HS-5 (cell line): ENCODE data around the gene P2RX6.
"Not testable (repeated sequence)": the region's sequence is repeated elsewhere in the genome, so short reads cannot be mapped to it uniquely, and the experiment has no call there.

Experiments
- DNase-seq: peaks from one replicate; pipeline ENCODE4 v3.0.0-alpha.2; 2012; ENCODE audit warnings: low read depth

The P2RX6 gene

DNA sequence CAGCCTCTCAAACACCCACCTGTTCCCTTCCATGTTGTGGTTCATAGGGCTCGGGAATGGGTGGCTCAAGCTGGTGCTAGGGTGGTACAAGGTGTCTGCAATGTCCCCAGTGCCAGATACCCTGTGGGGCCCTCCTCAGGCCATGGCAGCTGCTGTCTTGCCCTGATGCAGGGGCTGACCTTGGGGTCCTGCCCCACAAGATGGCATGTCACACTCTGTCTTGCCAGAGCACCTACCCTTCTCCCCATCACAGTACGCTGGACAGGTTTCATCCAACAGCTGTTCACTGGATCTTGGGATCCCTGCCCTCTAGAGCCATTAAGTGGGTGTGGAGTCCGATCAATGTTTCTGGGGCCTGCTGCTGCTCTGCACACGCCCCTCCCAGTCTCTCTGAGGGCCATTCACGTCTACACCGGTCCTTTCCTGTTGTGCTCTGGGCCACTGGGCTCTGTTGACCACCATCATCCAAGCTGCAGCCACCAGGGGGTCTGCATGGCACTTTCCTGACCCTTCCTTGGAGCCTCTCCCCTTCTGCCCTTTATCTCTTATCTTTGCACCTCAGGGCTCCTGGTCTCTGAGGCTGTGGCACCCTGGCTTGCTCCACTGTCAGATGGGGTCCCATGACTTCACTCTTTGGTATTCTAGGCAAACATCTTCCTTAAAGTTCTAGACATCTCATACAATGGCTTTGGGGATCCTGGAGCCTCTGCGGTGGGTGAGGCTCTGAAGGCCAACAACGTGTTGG lies 37.9 kb downstream of the P2RX6 start:
- no peak for DNase-seq

DNA sequence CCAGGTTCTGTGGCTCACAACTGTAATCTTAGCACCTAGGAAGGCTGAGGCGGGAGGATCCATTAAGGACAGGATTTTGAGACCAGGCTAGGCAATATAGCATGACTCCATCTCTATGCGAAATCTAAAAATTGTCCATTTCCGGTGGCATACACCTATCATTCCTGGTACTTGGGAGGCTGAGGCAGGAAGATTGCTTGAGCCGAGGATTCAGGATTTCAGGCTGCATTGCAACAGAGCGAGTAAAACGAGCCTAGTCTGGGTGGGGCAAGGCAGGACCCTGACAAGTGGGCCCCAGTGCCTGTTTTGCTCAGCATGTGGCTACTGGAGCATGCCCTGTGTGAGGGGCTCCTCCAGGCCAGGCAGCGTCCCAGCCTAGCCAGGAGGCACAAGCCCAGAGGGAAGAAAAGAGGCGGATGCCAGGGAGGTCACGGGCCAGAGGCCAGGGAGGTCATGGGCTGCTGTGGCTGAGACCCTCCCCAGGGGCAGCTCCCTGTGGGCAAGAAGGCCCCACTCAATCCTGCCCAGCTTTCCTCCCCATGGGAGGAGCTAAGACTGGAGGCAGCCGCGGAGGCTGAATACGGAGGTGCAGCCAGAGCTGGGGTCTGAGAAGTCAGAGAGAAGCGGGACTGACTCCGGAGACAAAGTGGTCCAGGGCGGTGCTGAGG lies 39.2 kb downstream of the P2RX6 start:
- DNase-seq = no peak

DNA sequence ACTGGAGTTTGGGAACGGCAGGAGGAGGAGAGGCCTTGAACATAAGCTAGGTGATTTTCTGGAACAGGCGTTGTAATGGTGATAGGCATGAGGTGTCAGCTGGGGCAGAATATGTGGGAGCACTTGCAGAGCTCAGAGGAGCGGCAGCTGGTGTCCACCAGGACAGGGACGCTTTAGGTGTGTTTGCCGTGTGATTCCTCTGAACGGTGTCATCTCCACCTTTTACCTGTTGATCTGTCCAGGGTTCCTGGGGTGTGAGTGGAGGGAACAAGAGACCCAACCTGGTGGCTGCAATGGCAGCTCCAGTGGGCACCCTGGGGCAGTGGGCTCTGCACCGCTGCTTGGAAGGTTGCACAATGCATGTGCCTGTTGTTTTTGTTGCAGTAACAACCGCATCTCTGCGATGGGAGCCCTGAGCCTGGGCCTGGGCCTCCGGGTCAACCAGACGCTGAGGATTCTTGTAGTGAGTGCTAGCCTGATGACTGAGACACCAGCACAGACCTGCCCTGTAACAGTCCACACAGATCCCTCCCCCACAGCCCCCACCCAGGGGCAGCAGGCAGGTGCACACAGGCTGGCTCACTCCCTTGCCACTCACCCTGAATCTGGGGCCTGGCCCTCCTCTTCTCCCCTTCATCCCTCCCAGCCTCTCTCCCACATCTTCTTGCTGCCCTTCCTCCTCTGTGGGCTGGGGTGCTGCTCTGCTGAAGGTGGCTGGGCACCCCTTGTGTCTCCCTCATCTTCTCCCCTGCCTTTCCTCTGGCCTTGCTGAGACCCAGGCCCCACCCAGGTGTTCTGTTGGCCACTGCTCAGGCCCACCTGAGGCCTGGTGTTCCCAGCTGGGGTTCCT lies 40.0 kb downstream of the P2RX6 start:
- no peak for DNase-seq

DNA sequence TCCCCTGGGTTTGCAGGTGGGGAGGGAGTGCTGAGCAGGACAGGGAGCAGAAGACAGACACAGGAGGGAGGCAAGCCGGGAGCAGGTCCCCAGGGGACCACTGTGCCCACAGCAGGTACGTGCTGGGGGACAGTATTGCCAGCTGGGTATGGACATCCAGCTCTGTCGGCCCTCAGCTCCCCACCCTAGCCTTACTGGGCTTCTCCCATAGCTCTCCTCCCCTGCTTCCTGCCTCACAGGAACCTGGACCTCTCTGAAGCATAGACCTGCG lies 40.5 kb downstream of the P2RX6 start:
- no peak for DNase-seq

DNA sequence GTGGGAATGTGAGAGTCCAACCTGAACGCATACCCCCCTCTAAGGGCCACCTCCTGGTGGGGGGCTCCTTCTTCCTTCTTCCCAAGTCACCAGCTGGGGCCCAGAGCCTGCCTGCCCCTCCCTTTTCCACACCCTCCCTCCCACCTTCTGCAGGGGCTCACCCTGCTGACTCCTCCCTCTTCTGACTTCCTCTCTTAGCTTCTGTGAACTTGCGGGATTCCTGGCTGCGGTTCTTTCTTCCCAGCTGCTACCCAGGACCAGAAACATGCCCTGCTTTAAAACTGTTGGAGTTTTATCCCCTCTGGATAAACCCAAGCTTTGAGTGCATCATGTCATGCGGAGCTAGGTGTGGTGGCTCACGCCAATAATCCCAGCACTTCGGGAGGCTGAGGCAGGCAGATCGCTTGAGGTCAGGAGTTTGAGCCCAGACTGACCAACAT lies 40.9 kb downstream of the P2RX6 start:
- DNase-seq = no peak

DNA sequence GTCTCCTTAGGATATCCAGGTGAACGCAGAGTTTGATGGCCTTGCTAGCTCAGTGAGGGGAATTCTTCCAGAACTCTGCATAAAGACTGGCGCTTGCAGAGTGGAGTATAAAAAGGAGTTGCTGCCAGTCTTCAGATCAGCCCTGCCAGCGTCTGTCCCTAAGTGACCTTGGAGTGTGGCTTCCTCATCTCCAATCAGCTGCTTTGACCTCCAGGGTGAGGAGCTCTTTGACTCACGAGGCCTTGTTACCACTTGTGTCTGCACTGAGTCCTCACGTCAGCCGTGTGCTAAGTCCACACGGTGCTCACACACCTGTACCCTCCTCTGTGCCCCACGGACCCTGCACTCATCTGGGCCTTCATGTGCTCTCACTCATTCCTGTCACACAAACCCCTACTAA lies 45.4 kb downstream of the P2RX6 start:
- DNase-seq = not testable (repeated sequence)

DNA sequence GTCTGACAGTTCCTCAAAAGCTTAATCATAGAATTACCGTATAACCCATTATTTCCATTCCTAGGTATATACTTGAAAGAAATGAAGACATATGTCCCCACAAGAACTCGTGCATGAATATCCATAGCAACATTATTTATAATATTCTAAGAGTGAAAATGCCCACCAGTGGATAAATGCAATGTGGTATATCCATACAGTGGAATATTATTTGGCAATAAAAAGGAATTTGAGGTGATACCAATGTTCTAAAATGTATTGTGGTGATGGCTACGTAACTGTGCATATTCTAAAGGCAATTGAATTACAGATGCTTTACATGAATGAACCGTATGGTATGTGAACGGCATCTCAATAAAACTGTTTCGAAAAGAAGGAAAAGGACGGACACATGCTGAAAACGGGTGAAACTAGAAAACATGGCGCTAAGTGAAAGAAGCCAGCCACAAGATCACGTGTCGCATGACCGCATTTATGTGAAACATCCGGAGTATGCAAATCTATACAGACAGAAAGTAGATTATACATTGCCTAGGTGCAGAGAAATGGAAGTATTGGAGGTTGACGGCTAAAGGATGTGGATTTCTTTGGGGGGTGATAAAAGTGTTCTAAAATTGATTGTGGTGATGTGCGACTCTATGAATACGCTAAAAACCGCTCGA lies 46.8 kb downstream of the P2RX6 start:
- not testable (repeated sequence) for DNase-seq

DNA sequence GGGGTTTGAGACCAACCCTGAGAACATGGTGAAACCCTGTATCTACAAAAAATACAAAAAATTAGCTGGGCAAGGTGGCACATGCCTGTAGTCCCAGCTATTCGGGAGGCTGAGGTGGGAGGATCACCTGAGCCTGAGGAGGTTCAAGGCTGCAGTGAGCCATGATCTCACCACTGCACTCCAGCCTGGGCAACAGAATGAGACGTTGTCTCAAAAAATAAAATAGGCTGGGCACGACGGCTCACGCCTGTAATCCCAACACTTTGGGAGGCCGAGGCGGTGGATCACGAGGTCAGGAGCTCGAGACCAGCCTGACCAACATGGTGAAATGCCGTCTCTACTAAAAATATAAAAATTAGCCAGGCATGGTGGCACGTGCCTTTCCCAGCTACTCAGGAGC lies 49.5 kb downstream of the P2RX6 start:
- not testable (repeated sequence) for DNase-seq

DNA sequence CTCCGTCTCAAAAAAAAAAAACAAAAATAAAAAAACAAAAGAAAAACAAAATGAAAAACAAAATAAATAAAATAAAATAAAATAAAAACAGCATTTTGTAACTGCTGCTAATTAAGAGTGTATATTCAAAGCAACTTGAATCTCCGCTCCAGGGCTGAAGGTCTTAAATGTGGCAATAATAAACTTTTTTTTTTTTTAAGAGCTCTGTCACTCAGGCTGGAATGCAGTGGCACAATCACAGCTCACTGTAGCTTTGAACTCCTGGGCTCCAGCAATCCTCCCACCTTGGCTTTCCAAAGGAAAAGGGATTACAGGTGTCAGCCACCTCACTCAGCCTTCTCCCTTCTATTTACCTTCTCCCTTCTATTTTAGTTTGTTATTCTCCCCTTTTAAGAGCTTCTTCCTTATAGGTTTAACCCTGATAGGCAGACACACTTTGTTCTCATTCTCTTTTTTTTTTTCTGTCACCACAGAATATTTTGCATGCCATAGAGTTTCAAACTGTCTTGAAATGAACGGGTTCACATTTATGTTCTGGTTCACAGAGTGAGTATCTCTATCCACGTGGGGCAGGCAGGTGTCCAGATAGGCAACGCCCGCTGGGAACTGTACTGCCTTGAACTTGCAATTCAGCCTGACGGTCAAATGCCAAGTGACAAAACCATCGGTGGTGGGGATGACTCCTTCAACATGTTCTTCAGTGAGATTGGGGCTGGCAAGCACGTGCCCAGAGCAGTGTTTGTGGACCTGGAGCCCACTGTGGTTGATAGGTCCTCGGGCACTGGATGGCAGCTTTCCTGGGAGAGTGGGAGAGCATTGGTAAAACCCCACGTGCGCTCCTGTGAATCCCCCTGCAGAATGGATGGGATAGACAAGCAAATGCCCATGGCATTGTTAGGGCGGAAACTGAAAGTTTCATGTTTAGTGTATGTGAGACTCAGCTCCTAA lies 50.2 kb downstream of the P2RX6 start:
- no peak for DNase-seq

DNA sequence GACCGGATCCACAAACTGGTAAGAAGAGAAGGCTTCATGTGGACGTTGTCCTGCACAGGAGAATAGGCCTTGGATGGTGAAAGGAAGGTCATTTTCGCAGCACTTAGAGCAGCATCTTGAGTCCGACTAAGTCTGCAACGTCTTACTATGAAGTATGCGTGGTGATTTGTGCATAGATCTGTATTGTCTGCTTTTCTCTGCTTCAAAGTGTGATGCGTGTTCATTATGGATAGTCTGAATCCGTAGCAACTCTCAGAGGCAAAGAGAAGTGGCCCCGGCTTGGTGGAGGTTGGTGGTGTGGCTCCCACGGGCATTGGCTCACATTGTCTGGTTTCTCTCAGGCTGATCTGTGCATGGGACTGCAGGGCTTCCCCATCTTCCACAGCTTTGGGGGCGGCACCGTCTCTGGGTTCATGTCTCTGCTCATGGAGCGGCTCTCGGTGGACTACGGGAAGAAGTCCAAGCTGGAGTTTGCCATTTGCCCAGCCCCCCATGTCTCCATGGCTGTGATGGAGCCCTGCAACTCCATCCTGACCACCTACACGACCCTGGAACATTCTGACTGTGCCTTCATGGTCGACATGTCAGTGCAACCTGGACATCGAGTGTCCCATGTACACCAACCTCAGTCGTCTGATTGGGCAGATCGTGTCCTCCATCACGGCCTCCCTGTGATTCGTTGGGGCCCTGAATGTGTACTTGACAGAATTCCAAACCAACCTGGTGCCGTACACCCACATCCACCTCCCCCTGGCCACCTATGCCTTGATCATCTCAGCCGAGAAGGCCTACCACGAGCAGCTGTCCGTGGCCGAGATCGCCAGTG lies 52.3 kb downstream of the P2RX6 start:
- no peak for DNase-seq

DNA sequence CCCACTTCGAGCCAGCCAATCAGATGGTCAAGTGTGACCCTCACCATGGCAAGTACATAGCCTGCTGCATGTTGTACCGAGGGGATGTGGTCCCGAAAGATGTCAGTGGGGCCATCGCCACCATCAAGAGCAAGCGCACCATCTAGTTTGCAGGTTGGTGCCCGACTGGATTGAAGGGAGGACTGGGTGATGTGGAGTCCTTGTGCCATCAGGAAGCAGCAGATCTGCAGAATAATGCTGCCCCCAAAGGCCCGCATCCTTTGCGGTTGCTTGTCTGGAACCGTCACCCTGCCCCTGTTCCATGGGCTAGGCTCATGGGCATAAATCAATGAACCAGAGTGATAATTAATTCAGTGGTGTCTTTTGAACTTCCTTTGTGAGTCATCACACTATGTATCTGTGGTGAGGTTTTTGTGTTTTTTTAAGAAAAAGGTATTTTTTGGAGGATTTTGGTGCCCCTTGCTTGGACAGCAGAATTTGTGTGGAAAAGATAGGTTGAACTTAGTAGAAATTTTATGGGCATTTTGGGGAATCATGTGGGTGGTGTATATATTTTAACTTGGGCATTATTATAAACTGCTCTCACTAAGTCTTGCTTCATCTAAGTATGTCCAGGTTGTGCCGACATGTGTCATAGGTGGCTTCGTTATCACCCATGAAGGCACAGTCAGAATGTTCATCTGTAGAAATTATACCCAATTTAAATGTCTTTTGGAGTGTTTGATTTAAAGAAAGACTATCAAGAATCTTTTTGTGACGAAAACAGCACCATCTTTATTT lies 53.1 kb downstream of the P2RX6 start:
- DNase-seq = no peak

DNA sequence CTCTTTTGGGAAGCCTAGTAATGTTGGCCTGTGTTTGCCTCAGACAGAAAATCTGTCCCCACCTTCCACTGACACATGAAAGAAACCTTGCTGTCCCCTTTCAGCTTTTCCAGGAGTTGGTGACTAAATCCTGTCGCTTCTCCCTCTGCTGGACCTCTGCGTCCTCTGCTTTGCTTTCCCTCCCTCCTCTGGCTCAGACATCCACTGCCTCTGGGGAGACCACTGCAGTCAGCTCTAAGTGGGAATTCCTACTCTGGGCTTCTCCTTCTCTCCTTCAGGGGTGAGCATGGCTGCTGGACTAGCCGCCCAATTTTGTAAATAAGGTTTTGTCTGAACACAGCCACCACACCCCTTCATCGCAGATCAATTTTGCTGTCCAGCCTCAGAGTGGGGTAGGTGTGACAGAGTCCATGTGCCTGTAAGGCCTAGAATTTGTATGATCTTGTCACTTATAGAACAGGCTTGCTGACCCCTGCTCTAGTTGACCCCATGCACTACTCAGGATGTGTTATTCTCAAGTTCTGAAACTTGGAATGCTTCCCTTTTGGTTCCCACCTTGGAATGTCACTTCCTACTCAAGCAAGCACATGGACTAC lies 53.8 kb downstream of the P2RX6 start:
- no peak for DNase-seq

DNA sequence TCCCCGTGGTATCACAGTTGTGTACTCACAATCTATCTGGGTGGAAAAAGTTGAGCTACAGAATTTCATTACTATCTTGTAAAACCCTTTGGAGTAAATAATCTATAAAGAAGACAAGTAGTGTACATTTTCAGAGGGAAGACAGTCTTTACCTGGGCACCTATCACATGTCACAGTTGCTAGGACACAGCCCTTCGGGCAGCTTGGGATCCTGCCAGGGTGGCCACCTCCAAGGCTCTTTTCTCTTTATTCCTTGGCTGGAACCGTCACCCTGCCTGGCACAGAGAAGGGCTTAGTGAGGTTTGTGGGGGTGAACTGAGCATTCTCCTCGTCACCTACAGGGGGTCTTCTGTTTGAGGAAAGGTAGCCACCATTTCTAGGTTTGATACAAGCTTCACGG lies 54.4 kb downstream of the P2RX6 start:
- DNase-seq = no peak

DNA sequence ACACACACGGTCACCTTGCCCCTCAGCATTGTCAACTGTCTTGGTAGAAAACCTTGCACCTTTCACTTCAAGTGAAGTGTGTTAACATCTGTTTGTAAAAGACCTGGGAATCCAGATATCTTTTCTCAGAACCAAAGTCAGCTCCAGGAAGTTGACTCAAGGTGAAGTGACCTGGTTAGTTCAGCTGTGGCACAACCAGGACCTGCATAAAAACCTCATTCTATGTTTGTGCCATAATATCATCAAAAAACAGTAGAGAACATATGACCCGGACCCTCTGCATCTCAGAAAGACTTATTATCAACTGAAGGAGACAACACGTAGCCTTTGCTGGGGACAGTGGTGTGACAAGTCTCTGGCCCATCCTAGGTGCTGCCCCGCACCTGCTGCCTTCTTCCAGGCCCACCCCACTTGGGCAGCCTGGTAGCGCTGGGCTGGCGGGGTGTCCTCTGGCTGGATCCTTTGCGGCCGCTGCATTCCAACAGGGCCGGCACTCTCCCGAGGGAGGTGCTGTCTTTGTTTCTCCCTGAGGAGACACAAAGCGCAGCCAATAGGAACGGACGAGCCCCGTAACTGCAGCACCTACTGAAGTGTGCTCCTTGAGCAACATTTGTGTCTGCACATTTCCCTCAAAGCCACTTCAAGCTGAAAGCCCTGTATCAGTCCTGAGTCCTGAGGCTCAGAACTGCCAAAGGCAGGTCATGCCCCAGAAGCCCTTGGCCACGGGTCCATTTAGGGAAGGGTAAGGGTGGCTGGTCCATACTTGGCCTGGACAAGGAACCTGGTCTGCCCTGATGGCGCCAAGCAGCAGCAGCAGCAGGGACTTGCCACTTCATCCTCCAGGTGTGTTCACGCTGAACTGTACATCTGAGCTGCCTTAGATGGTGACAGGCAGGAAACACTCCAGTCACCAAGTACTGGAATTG lies 56.0 kb downstream of the P2RX6 start:
- DNase-seq = no peak

DNA sequence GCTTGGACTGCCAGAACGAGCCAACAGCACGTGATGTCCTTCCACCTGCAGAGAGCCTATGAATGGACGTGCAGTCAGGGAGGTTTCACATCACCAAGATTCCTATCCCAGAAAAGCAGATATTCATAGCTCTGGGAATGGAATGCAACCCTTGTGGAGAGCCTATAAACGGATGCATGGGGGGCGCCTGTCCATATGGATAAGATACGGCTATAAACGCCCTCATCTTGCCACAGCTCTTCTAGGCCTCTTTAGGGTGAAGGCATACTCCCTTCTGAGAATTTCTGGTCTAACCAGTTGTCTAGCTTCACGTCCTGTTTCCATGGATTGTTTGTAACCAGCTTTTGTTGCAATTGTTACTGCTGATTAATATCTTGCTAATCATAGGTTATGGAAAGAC lies 56.8 kb downstream of the P2RX6 start:
- DNase-seq = not testable (repeated sequence)

DNA sequence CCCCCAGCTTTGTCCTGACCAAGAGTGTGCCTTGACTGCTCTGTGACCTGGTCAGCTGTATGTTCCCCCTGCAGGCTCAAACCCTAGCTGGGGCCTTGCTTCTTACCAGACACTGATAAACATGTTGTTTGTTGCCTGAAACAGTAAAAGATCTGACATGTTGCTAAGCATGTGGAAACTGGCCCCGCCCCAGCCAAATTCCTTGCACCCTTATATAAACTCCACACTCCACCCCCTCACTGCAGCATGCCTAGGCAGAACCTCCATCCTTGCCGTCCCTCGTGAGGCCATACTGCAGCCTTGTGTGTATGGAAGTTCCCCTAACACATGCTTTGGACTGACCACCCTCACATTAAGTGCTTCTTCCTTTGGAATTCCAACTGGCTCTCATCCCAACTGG lies 58.1 kb downstream of the P2RX6 start:
- no peak for DNase-seq

DNA sequence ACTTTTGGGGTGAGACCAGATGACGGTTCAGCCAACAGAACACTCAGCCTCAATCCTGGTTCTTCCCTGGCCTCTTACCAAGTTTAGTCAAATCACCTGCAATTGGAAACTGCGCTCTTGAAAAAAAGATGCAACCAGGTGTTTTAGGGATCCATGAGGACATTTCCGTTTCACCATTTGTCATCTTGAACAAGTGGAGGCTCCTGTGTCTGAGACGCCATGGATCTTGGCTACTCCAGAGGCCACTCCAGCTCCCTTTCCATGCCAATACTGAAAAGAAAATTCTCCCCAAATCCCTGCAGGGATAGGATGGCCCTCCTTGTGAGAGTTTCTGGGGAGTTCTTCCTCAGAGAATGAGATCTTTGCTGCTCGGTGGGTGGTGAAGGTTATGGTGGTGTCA lies 58.5 kb downstream of the P2RX6 start:
- no peak for DNase-seq

DNA sequence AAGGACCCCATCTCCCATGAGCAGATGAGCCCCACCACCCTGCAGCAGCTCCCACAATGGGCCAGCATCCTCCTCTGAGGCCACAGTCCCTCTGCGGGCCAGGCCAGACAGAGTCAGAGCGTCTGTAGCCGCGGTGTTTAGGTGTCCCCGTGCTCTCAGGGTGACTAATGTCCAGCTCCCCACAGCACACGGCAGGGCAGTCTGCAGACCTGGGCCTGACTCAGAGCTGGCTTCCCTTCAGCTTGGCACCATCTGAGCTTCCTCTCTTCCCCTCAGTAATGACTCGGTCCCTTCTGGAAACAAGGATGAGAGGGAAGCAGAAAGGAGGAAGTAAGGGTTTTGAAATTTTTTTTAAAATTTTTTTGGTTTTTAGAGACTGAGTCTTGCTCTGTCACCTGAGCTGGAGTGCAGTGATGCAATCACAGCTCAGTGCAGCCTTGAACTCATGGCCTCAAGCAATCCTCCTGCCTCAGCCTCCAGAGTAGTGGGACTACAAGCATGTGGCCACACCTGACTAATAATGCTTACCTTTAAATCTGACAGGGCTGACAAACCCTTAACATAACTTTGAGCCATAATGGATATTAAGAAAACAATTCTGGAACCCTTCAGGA lies 59.2 kb downstream of the P2RX6 start:
- DNase-seq = peak; percentile 87
